ENCODE measurements around the gene SLIT2.

GRCh38 chr4:20259707-20260106 lies 8.0 kb downstream of the SLIT2 start:
- TF ChIP-seq EZH2 (IDR thresholded peaks at IDR 0.05; ENCODE audit: borderline replicate concordance, insufficient read depth, low read length, poor library complexity, severe bottlenecking) = no peak
- TF ChIP-seq, protein P1, sequence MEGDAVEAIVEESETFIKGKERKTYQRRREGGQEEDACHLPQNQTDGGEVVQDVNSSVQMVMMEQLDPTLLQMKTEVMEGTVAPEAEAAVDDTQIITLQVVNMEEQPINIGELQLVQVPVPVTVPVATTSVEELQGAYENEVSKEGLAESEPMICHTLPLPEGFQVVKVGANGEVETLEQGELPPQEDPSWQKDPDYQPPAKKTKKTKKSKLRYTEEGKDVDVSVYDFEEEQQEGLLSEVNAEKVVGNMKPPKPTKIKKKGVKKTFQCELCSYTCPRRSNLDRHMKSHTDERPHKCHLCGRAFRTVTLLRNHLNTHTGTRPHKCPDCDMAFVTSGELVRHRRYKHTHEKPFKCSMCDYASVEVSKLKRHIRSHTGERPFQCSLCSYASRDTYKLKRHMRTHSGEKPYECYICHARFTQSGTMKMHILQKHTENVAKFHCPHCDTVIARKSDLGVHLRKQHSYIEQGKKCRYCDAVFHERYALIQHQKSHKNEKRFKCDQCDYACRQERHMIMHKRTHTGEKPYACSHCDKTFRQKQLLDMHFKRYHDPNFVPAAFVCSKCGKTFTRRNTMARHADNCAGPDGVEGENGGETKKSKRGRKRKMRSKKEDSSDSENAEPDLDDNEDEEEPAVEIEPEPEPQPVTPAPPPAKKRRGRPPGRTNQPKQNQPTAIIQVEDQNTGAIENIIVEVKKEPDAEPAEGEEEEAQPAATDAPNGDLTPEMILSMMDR (IDR thresholded peaks at IDR 0.05; ENCODE audit: poor library complexity, severe bottlenecking) = no peak
- no peak for TF ChIP-seq RAD21 (conservative IDR thresholded peaks at IDR 0.05)
